Astrocyte (in vitro differentiated cells and primary cell): Measurements from ENCODE around the gene BCAS1. TPM values are rescaled to one million over a fixed set of nuclear protein-coding genes. Genes with fewer than 3 reads are reported as not detected.

Source experiments
- DNase-seq: peaks from one replicate; pipeline ENCODE4 v3.0.0-alpha.2; 2010; ENCODE audit warnings: low read depth
- FAIRE-seq: peaks from 2 replicates; lab custom pipeline; 2011; peaks lifted over from hg19 to GRCh38; lab: Jason Lieb, UNC
- H2AFZ ChIP-seq: 2 replicates; pipeline ENCODE4 v1.6.0; 2012; ENCODE audit warnings: low read depth, low read length, inconsistent platforms
- H3K27ac ChIP-seq: 2 replicates; pipeline ENCODE4 v1.5.1; 2011; ENCODE audit warnings: low read depth, low read length, inconsistent platforms
- H3K27me3 ChIP-seq: 2 replicates; pipeline ENCODE4 v1.6.0; 2011; ENCODE audit warnings: low read length, inconsistent platforms; ENCODE audit not compliant: insufficient read depth
- H3K36me3 ChIP-seq: 2 replicates; pipeline ENCODE4 v1.5.1; 2011; ENCODE audit warnings: low read length, inconsistent platforms; ENCODE audit not compliant: insufficient read depth
- H3K4me1 ChIP-seq: 2 replicates; pipeline ENCODE4 v1.5.1; 2011; ENCODE audit warnings: low read length, inconsistent platforms; ENCODE audit not compliant: insufficient read depth
- H3K4me2 ChIP-seq: 2 replicates; pipeline ENCODE4 v1.6.0; 2012; ENCODE audit warnings: low read length, inconsistent platforms
- H3K4me3 ChIP-seq: 2 replicates; pipeline ENCODE4 v1.5.1; 2011; ENCODE audit warnings: low read depth, mild to moderate bottlenecking, low read length, inconsistent platforms; ENCODE audit not compliant: insufficient read depth
- H3K79me2 ChIP-seq: 2 replicates; pipeline ENCODE4 v1.6.0; 2012; ENCODE audit warnings: mild to moderate bottlenecking, low read length, inconsistent platforms; ENCODE audit not compliant: insufficient read depth
- H3K9ac ChIP-seq: 2 replicates; pipeline ENCODE4 v1.6.0; 2012; ENCODE audit warnings: mild to moderate bottlenecking, low read length, inconsistent platforms
- H3K9me3 ChIP-seq: 2 replicates; pipeline ENCODE4 v1.5.1; 2012; ENCODE audit warnings: low read depth, mild to moderate bottlenecking, low read length, inconsistent platforms; ENCODE audit not compliant: insufficient read depth
- H4K20me1 ChIP-seq: 2 replicates; pipeline ENCODE4 v1.6.0; 2012; ENCODE audit warnings: low read length, inconsistent platforms; ENCODE audit not compliant: insufficient read depth
- H3K27ac Mint-ChIP-seq: one replicate; pipeline ENCODE4 v1.8.0; 2021; ENCODE audit warnings: mild to moderate bottlenecking, mixed read lengths; ENCODE audit not compliant: unreplicated experiment
- H3K27me3 Mint-ChIP-seq: one replicate; pipeline ENCODE4 v1.8.0; 2021; ENCODE audit warnings: low read depth, mixed read lengths; ENCODE audit not compliant: unreplicated experiment
- H3K36me3 Mint-ChIP-seq: one replicate; pipeline ENCODE4 v1.8.0; 2021; ENCODE audit warnings: low read depth, mixed read lengths; ENCODE audit not compliant: unreplicated experiment
- H3K4me1 Mint-ChIP-seq: one replicate; pipeline ENCODE4 v1.8.0; 2021; ENCODE audit warnings: low read depth, mixed read lengths; ENCODE audit not compliant: unreplicated experiment
- H3K4me3 Mint-ChIP-seq: one replicate; pipeline ENCODE4 v1.8.0; 2021; ENCODE audit warnings: mild to moderate bottlenecking, moderate library complexity, mixed read lengths; ENCODE audit not compliant: unreplicated experiment
- H3K9me3 Mint-ChIP-seq: one replicate; pipeline ENCODE4 v1.8.0; 2021; ENCODE audit warnings: mild to moderate bottlenecking, mixed read lengths; ENCODE audit not compliant: unreplicated experiment
- EZH2 ChIP-seq: IDR thresholded peaks from 2 replicates; pipeline ENCODE4 v1.6.1; 2012; ENCODE audit warnings: mild to moderate bottlenecking, low read length, inconsistent platforms; ENCODE audit not compliant: insufficient read depth
- total RNA-seq: library from RNA; stranded (reverse); gene quantifications from 2 replicates; pipeline ENCODE4 v1.2.1, GENCODE V29; 2021
- TF ChIP-seq, protein P1 (sequence below): IDR thresholded peaks from 2 replicates; pipeline ENCODE4 v1.5.1; 2011; ENCODE audit warnings: low read depth, mild to moderate bottlenecking, inconsistent platforms, low read length, moderate library complexity; ENCODE audit not compliant: insufficient read depth

The BCAS1 gene
- total RNA-seq, 1 donor from 2014 or later, result not detected

- no peaks in the 10 kb centered on the region for H3K27me3 ChIP-seq
- no peak overlapping the region for H3K27ac ChIP-seq
- DNase-seq, result no peak
- no peak overlapping the region for H2AFZ ChIP-seq
- FAIRE-seq, result no peak
- peaks cover 6% of the 10 kb centered on the region for H3K4me1 Mint-ChIP-seq
- H3K9ac ChIP-seq, result no peak overlapping the region
- H3K4me1 ChIP-seq, result peaks cover 4% of the 10 kb centered on the region
- no peaks in the 10 kb centered on the region for H3K36me3 ChIP-seq
- no peaks in the 10 kb centered on the region for H3K9me3 ChIP-seq
- no peaks in the 10 kb centered on the region for H3K79me2 ChIP-seq
- no peak overlapping the region for H3K27ac Mint-ChIP-seq
- H3K4me3 Mint-ChIP-seq, result no peak overlapping the region
- H3K4me3 ChIP-seq, result no peak overlapping the region
- H3K4me2 ChIP-seq, result no peak overlapping the region
- TF ChIP-seq EZH2, result no peak
- TF ChIP-seq, protein P1, sequence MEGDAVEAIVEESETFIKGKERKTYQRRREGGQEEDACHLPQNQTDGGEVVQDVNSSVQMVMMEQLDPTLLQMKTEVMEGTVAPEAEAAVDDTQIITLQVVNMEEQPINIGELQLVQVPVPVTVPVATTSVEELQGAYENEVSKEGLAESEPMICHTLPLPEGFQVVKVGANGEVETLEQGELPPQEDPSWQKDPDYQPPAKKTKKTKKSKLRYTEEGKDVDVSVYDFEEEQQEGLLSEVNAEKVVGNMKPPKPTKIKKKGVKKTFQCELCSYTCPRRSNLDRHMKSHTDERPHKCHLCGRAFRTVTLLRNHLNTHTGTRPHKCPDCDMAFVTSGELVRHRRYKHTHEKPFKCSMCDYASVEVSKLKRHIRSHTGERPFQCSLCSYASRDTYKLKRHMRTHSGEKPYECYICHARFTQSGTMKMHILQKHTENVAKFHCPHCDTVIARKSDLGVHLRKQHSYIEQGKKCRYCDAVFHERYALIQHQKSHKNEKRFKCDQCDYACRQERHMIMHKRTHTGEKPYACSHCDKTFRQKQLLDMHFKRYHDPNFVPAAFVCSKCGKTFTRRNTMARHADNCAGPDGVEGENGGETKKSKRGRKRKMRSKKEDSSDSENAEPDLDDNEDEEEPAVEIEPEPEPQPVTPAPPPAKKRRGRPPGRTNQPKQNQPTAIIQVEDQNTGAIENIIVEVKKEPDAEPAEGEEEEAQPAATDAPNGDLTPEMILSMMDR, result no peak
- H4K20me1 ChIP-seq, result no peaks in the 10 kb centered on the region
- no peaks in the 10 kb centered on the region for H3K36me3 Mint-ChIP-seq
- H3K27me3 Mint-ChIP-seq, result peaks cover 5% of the 10 kb centered on the region
- H3K9me3 Mint-ChIP-seq, result peaks cover 14% of the 10 kb centered on the region
Observed at GRCh38 chr20:54047048-54047447, 23.3 kb downstream of the BCAS1 start.

GRCh38 chr20:54044156-54044555, 26.2 kb downstream of the BCAS1 start:
- Mint-ChIP-seq H3K9me3 (peaks cover 7% of the 10 kb centered on the region), H3K27me3 (peaks cover 3% of the 10 kb centered on the region), H3K4me3 (no peak overlapping the region), H3K36me3 (no peaks in the 10 kb centered on the region), H3K27ac (no peak overlapping the region), H3K4me1 (peaks cover 6% of the 10 kb centered on the region)
- TF ChIP-seq, protein P1, result no peak
- no peak for TF ChIP-seq EZH2
- peak; percentile 83 for DNase-seq
- no peak overlapping the region for H3K9ac ChIP-seq
- no peaks in the 10 kb centered on the region for H3K36me3 ChIP-seq
- no peak overlapping the region for H2AFZ ChIP-seq
- no peak for FAIRE-seq
- no peak overlapping the region for H3K4me3 ChIP-seq
- H3K79me2 ChIP-seq, result no peaks in the 10 kb centered on the region
- peaks cover 4% of the 10 kb centered on the region for H3K4me1 ChIP-seq
- no peaks in the 10 kb centered on the region for H3K27me3 ChIP-seq
- H3K9me3 ChIP-seq, result no peaks in the 10 kb centered on the region
- H4K20me1 ChIP-seq, result no peaks in the 10 kb centered on the region
- no peak overlapping the region for H3K27ac ChIP-seq
- peak overlapping the region; percentile 16 for H3K4me2 ChIP-seq

- Histone ChIP-seq H4K20me1 (no peaks in the 10 kb centered on the region), H3K4me1 (peaks cover 4% of the 10 kb centered on the region), H3K9ac (no peak overlapping the region), H3K27ac (no peak overlapping the region), H3K79me2 (no peaks in the 10 kb centered on the region), H3K27me3 (no peaks in the 10 kb centered on the region), H3K4me3 (no peak overlapping the region), H3K9me3 (no peaks in the 10 kb centered on the region), H3K36me3 (no peaks in the 10 kb centered on the region), H2AFZ (no peak overlapping the region), H3K4me2 (no peak overlapping the region)
- peaks cover 6% of the 10 kb centered on the region for H3K4me1 Mint-ChIP-seq
- DNase-seq (no peak), FAIRE-seq (no peak)
- no peak overlapping the region for H3K4me3 Mint-ChIP-seq
- no peak for TF ChIP-seq EZH2
- TF ChIP-seq, protein P1, result no peak
- peaks cover 3% of the 10 kb centered on the region for H3K27me3 Mint-ChIP-seq
- H3K27ac Mint-ChIP-seq, result no peak overlapping the region
- no peaks in the 10 kb centered on the region for H3K36me3 Mint-ChIP-seq
- H3K9me3 Mint-ChIP-seq, result peaks cover 5% of the 10 kb centered on the region
Observed at GRCh38 chr20:54043076-54043967, 27.1 kb downstream of the BCAS1 start.
